CD14-positive monocyte (primary cell): ENCODE data around the gene FAM193A. TPM values are rescaled to one million over a fixed set of nuclear protein-coding genes. Genes with fewer than 3 reads are reported as not detected.
A peak's percentile ranks its signal among the peaks of the same experiment; 100 is the strongest.

Source experiments
- DNase-seq, 3 donors: peaks; one replicate each; pipeline ENCODE4 v3.0.0-alpha.2; 2011 to 2022
- H2AFZ ChIP-seq: 2 replicates; pipeline ENCODE4 v1.6.0; 2012; ENCODE audit warnings: mild to moderate bottlenecking, low read depth, low read length, inconsistent platforms; ENCODE audit not compliant: insufficient read depth, poor library complexity, severe bottlenecking
- H3K27ac ChIP-seq, 2 donors: 1 replicate in 1 of 2; 2 replicates in 1 of 2; pipeline ENCODE4 v1.5.1; 2012 to 2013; ENCODE audit warnings: low read length in 2 of 2, control low read depth in 1 of 2, inconsistent platforms in 1 of 2, low read depth in 1 of 2, mild to moderate bottlenecking in 1 of 2
- H3K27me3 ChIP-seq, 2 donors: one replicate each; pipeline versions ENCODE4 v1.6.0 to v1.6.1; 2011 to 2013; ENCODE audit warnings: low read length in 2 of 2; ENCODE audit not compliant: control insufficient read depth in 2 of 2, insufficient read depth in 2 of 2
- H3K36me3 ChIP-seq, 2 donors: replicated peaks in 1 of 2; 1 replicate in 1 of 2; 2 replicates in 1 of 2; pipeline versions ENCODE4 v1.5.1 to v1.6.1; 2012 to 2013; ENCODE audit warnings: low read length in 2 of 2, control low read depth in 1 of 2, inconsistent platforms in 1 of 2, mild to moderate bottlenecking in 1 of 2; ENCODE audit not compliant: insufficient read depth in 2 of 2, control insufficient read depth in 1 of 2
- H3K4me1 ChIP-seq, 2 donors: 1 replicate in 1 of 2; 2 replicates in 1 of 2; pipeline versions ENCODE4 v1.5.1 to v1.6.1; 2012 to 2013; ENCODE audit warnings: low read length in 2 of 2, control low read depth in 1 of 2, inconsistent platforms in 1 of 2, mild to moderate bottlenecking in 1 of 2, moderate library complexity in 1 of 2; ENCODE audit not compliant: insufficient read depth in 2 of 2, control insufficient read depth in 1 of 2
- H3K4me2 ChIP-seq: replicated peaks from 2 replicates; pipeline ENCODE3; 2012; ENCODE audit warnings: low read length, moderate library complexity, mild to moderate bottlenecking; ENCODE audit not compliant: poor library complexity, severe bottlenecking; ENCODE audit errors: extremely low read depth
- H3K4me3 ChIP-seq, 3 experiments: fragments of 200-600 bp in 1 of 3; sonication (generic) in 1 of 3; replicated peaks in 1 of 3; 1 replicate in 2 of 3; 2 replicates in 1 of 3; pipeline ENCODE4 v1.5.1; 2011 to 2013; ENCODE audit warnings: low read length in 3 of 3, mild to moderate bottlenecking in 3 of 3, control low read depth in 2 of 3, low read depth in 2 of 3, inconsistent platforms in 1 of 3, moderate library complexity in 1 of 3
- H3K79me2 ChIP-seq: 2 replicates; pipeline ENCODE4 v1.6.0; 2012; ENCODE audit warnings: mild to moderate bottlenecking, control low read depth, inconsistent platforms, low read length, moderate library complexity; ENCODE audit not compliant: insufficient read depth
- H3K9ac ChIP-seq: 2 replicates; pipeline ENCODE4 v1.6.0; 2017; ENCODE audit warnings: low read length, mild to moderate bottlenecking; ENCODE audit not compliant: insufficient read depth, poor library complexity, severe bottlenecking
- H3K9me3 ChIP-seq, 2 donors: replicated peaks in 1 of 2; 1 replicate in 1 of 2; 2 replicates in 1 of 2; pipeline versions ENCODE4 v1.5.1 to v1.6.1; 2012 to 2013; ENCODE audit warnings: low read length in 2 of 2, control low read depth in 1 of 2; ENCODE audit not compliant: control insufficient read depth in 1 of 2, insufficient read depth in 1 of 2
- H4K20me1 ChIP-seq: 2 replicates; pipeline ENCODE4 v1.6.0; 2012; ENCODE audit warnings: mild to moderate bottlenecking, low read length, control low read depth, moderate library complexity; ENCODE audit not compliant: insufficient read depth
- H3K27ac Mint-ChIP-seq, 7 donors: one replicate each; pipeline ENCODE4 v1.8.0; 2020; ENCODE audit warnings: mild to moderate bottlenecking in 7 of 7, mixed read lengths in 7 of 7, moderate library complexity in 6 of 7, inconsistent platforms in 2 of 7
- H3K27me3 Mint-ChIP-seq, 3 donors: one replicate each; pipeline ENCODE4 v1.8.0; 2021 to 2022; ENCODE audit warnings: low read depth in 3 of 3, mild to moderate bottlenecking in 3 of 3, mixed read lengths in 3 of 3, moderate library complexity in 3 of 3, inconsistent platforms in 1 of 3
- H3K36me3 Mint-ChIP-seq, 2 donors: one replicate each; pipeline ENCODE4 v1.8.0; 2020; ENCODE audit warnings: mixed read lengths in 2 of 2, inconsistent platforms in 1 of 2, mild to moderate bottlenecking in 1 of 2
- H3K4me1 Mint-ChIP-seq: one replicate; pipeline ENCODE4 v1.8.0; 2020; ENCODE audit warnings: mild to moderate bottlenecking, mixed read lengths
- H3K4me3 Mint-ChIP-seq, 2 donors: one replicate each; pipeline ENCODE4 v1.8.0; 2020; ENCODE audit warnings: mild to moderate bottlenecking in 2 of 2, mixed read lengths in 2 of 2, moderate library complexity in 1 of 2
- H3K9me3 Mint-ChIP-seq, 7 donors: one replicate each; pipeline ENCODE4 v1.8.0; 2020 to 2022; ENCODE audit warnings: mixed read lengths in 7 of 7, mild to moderate bottlenecking in 6 of 7, moderate library complexity in 6 of 7, inconsistent platforms in 2 of 7
- CTCF ChIP-seq: fragments of 200-600 bp; IDR thresholded peaks from one replicate; pipeline ENCODE4 v1.8.0; 2022; ENCODE audit warnings: antibody characterized with exemption, mild to moderate bottlenecking
- WGBS: methylation state at CpG from one replicate; pipeline ENCODE4 v1.1.5; 2013; ENCODE audit warnings: missing lambda C conversion rate; ENCODE audit not compliant: insufficient coverage; 5-methylcytosine and 5-hydroxymethylcytosine counted together
- intact Hi-C, 2 donors: fragments of 100-400 bp; cut with micrococcal nuclease; formaldehyde crosslinking; loops; one replicate each; pipeline versions ENCODE4 v1.15.0 to v1.15.1; 2023
- polyA plus RNA-seq, 3 donors: library from polyadenylated mRNA; depleted of rRNA in 1 of 3; unstranded in 2 of 3; stranded (reverse) in 1 of 3; fragments of 300-500 nt in 2 of 3; fragments of >200 nt in 1 of 3; fragmentation: Illumina TruSeq in 2 of 3; gene quantifications; 1 replicate in 2 of 3; 2 replicates in 1 of 3; pipeline ENCODE4 v1.2.3, GENCODE V29; 2012 to 2021

FAM193A gene
- polyA plus RNA-seq, 3 donors, result 0.66 to 11.8 (median 0.82) TPM

- H3K4me1 ChIP-seq, result peaks cover 33 to 44% of the 10 kb centered on the region in 2 donors
Measured at GRCh38 chr4:2595436-2595835, 59.0 kb downstream of the FAM193A start.

GRCh38 chr4:2595952-2596552 lies 59.6 kb downstream of the FAM193A start:
- Mint-ChIP-seq H3K36me3 (peaks cover 34 to 43% of the 10 kb centered on the region in 2 donors), H3K27ac (peak overlapping the region in 1 of 7 donors; percentile 38), H3K4me1 (peaks cover 47% of the 10 kb centered on the region), H3K4me3 (no peak overlapping the region), H3K27me3 (peaks cover 1 to 3% (median 1%) of the 10 kb centered on the region in 3 donors), H3K9me3 (no peaks in the 10 kb centered on the region)
- Histone ChIP-seq H3K27ac (no peak overlapping the region), H2AFZ (no peak overlapping the region), H3K4me3 (no peak overlapping the region), H3K36me3 (peaks cover 13 to 40% of the 10 kb centered on the region in 2 donors), H3K4me1 (peaks cover 27 to 38% of the 10 kb centered on the region in 2 donors), H3K9ac (no peak overlapping the region), H4K20me1 (peaks cover 100% of the 10 kb centered on the region), H3K27me3 (no peaks in the 10 kb centered on the region), H3K9me3 (no peaks in the 10 kb centered on the region), H3K4me2 (no peak overlapping the region), H3K79me2 (peaks cover 99% of the 10 kb centered on the region)
- intact Hi-C loops, result no loop called here
- TF ChIP-seq CTCF, result no peak
- WGBS, result over 99% methylated on average over 10 of the region's 11 CpGs
- no peak for DNase-seq

More at GRCh38 chr4:2595436-2595835, 59.0 kb downstream of the FAM193A start:
- peaks cover 30 to 37% of the 10 kb centered on the region in 2 donors for H3K36me3 Mint-ChIP-seq
- Histone ChIP-seq H3K4me2 (no peak overlapping the region), H4K20me1 (peaks cover 100% of the 10 kb centered on the region), H3K4me3 (no peak overlapping the region), H3K27me3 (no peaks in the 10 kb centered on the region), H3K27ac (no peak overlapping the region), H3K79me2 (peaks cover 100% of the 10 kb centered on the region), H2AFZ (no peak overlapping the region), H3K36me3 (peaks cover 13 to 34% of the 10 kb centered on the region in 2 donors), H3K9me3 (no peaks in the 10 kb centered on the region), H3K9ac (no peak overlapping the region)
- peaks cover 1 to 3% (median 1%) of the 10 kb centered on the region in 3 donors for H3K27me3 Mint-ChIP-seq
- peaks cover 53% of the 10 kb centered on the region for H3K4me1 Mint-ChIP-seq
- TF ChIP-seq CTCF, result no peak
- peak overlapping the region in 3 of 7 donors; percentile 12 to 54 (median 44) for H3K27ac Mint-ChIP-seq
- H3K9me3 Mint-ChIP-seq, result no peaks in the 10 kb centered on the region
- no peak for DNase-seq
- intact Hi-C loops, result no loop called here
- no peak overlapping the region for H3K4me3 Mint-ChIP-seq
- WGBS, result 90% methylated on average over 2 of the region's 3 CpGs
